ENCODE results near the gene ADAMTSL3.

- TF ChIP-seq, protein P1, sequence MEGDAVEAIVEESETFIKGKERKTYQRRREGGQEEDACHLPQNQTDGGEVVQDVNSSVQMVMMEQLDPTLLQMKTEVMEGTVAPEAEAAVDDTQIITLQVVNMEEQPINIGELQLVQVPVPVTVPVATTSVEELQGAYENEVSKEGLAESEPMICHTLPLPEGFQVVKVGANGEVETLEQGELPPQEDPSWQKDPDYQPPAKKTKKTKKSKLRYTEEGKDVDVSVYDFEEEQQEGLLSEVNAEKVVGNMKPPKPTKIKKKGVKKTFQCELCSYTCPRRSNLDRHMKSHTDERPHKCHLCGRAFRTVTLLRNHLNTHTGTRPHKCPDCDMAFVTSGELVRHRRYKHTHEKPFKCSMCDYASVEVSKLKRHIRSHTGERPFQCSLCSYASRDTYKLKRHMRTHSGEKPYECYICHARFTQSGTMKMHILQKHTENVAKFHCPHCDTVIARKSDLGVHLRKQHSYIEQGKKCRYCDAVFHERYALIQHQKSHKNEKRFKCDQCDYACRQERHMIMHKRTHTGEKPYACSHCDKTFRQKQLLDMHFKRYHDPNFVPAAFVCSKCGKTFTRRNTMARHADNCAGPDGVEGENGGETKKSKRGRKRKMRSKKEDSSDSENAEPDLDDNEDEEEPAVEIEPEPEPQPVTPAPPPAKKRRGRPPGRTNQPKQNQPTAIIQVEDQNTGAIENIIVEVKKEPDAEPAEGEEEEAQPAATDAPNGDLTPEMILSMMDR (IDR thresholded peaks at IDR 0.05; ENCODE audit: low read depth, low read length, poor library complexity, severe bottlenecking) = no peak
- TF ChIP-seq EZH2phosphoT487 (IDR thresholded peaks at IDR 0.05; ENCODE audit: borderline replicate concordance, low read length) = no peak
Observed at GRCh38 chr15:84079885-84080777, 426.2 kb downstream of the ADAMTSL3 start.
